Subcutaneous preadipocyte (primary cell): ENCODE measurements around the gene SLC5A4. TPM values are rescaled to one million over a fixed set of nuclear protein-coding genes. Genes with fewer than 3 reads are reported as not detected.

ENCODE experiments used
- small RNA-seq: library from RNA; depleted of rRNA; stranded (forward); fragments of <200 nt; gene quantifications from one replicate; pipeline ENCODE3, GENCODE V24; 2012
- total RNA-seq: library from RNA; depleted of rRNA; stranded (reverse); fragments of >200 nt; gene quantifications from 2 replicates; pipeline ENCODE4 v1.2.3, GENCODE V29; 2012

SLC5A4 gene
- total RNA-seq: under 0.01 TPM in 1 of 2 replicates, not detected in the other

DNA sequence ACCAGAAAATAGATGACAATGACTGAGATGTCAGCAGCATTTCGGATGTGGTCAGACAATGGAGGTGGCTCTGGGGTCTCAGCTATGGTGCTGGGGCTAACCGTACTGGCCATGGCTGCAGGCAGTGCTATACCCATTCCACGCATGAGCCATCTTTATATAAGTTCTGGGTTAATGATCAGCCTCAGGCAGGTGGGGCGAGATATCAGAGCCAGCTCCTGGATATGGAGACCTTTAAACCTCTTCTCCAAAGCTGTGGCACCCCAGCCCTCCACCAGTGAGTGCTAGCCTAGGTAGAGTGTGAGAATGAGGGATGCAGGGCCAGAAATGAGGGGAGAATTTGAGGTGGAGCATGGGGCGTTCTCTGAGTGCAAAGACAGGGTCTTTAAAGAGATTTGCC is at the start of gene SLC5A4:
SLC5A4 (minus strand) TSS at position 131 of the 400 bp plus-strand sequence; CDS start at position 113, 18 bp downstream.

DNA sequence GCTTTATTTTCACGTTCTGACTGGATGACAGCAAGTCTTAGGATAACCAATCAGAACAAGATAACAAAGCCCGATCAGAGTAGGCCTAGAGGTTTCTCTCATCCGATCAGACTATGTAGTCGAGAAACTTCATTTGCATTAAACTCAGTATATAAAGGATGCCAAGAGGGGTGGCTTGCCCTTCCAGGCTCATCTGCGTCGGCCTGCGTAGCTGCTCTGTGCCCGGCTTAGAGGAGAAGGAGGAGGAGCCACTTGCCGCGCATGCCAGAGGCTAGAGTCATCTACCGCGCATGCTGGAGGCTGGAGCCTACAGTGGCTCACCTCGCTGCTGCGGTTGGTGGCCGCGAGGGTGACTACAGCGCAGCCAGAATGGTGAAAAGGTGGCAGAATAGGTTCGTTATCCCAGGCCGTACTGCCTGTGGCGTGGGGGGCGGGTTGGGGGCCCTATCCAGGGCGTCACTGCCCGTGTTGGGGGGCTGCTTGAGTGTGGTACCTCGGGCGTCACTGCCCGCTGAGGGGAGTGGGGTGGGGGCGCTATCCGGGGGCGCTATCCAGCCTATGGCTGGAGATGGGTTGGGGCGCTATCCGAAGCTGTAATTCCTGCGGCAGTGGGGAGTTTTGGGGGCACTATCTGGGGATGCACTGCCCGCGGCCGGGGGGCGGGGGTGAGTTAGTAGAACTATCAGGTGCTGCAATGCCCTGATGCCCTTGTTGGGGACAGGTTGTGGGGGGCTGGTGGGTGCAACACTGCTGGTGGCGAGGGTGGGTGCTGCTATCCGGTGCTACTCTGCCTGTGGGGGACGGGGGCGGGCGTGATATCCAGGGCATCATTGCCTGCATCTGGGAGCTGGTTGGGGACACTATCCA is 50.1 kb downstream of the SLC5A4 start, which contains the start of gene RFPL2:
RFPL2 (minus strand) TSS at position 218 of the 867 bp plus-strand sequence. CDS start 2,622 bp downstream, outside the sequence.

Small RNA genes lying within 50 kb of the gene (small RNA-seq; reads per million reads assigned to genes)
- not detected for gene RF02171

Other genes starting within 250 kb of the SLC5A4 start
- not detected in 2 replicates for gene SLC5A1, start 212.1 kb downstream of the SLC5A4 start, total RNA-seq
- gene C22orf42, start 96.0 kb downstream of the SLC5A4 start, total RNA-seq: not detected in 2 replicates
- gene RFPL2, start 50.3 kb downstream of the SLC5A4 start, total RNA-seq: not detected in 2 replicates
- gene RFPL3, start 102.5 kb upstream of the SLC5A4 start, total RNA-seq: not detected in 2 replicates
- gene RTCB, start 156.9 kb upstream of the SLC5A4 start, total RNA-seq: 77.2 and 86.2 TPM in 2 replicates
- gene BPIFC, start 209.1 kb upstream of the SLC5A4 start, total RNA-seq: not detected in 2 replicates
- gene FBXO7, start 219.5 kb upstream of the SLC5A4 start, total RNA-seq: 59.2 and 60.8 TPM in 2 replicates